ENCODE results near the gene SLC4A1.

SLC4A1 gene

GRCh38 chr17:44267818-44268490 is at the start of gene SLC4A1:
TSS of gene SLC4A1 (minus strand) at chr17:44268135. CDS start at chr17:44262866, 5,269 bp downstream.
- DNase-seq = no peak

- DNase-seq = no peak
These were observed 49.6 kb upstream of the SLC4A1 start for GRCh38 chr17:44317545-44317944.

- no peak for DNase-seq
These were observed 48.1 kb upstream of the SLC4A1 start for GRCh38 chr17:44315760-44316731.

- DNase-seq = peak; percentile 49
These were observed 47.1 kb upstream of the SLC4A1 start for GRCh38 chr17:44314869-44315661.

GRCh38 chr17:44314524-44314868 is 46.6 kb upstream of the SLC4A1 start:
- DNase-seq = no peak

GRCh38 chr17:44314031-44314430 is 46.1 kb upstream of the SLC4A1 start:
- no peak for DNase-seq

GRCh38 chr17:44312396-44313104 is 44.6 kb upstream of the SLC4A1 start:
- no peak for DNase-seq

GRCh38 chr17:44311562-44312181 is 43.7 kb upstream of the SLC4A1 start:
- DNase-seq = no peak

GRCh38 chr17:44310609-44311376 is 42.9 kb upstream of the SLC4A1 start:
- DNase-seq = no peak

- DNase-seq = no peak
These were observed 42.3 kb upstream of the SLC4A1 start for GRCh38 chr17:44310188-44310587.

GRCh38 chr17:44309472-44309871 is 41.5 kb upstream of the SLC4A1 start:
- DNase-seq = no peak

GRCh38 chr17:44308865-44309264 is 40.9 kb upstream of the SLC4A1 start:
- peak; percentile 24 for DNase-seq

- DNase-seq = peak; percentile 83
These were observed 40.4 kb upstream of the SLC4A1 start, which contains the start of gene RUNDC3A for GRCh38 chr17:44308320-44308818. TSS of gene RUNDC3A (plus strand) at chr17:44308601. CDS start at chr17:44308833, 232 bp downstream.

- DNase-seq = peak; percentile 74
These were observed 39.7 kb upstream of the SLC4A1 start for GRCh38 chr17:44307387-44308186.

- peak; percentile 43 for DNase-seq
These were observed 36.7 kb upstream of the SLC4A1 start for GRCh38 chr17:44304651-44305050.

- no peak for DNase-seq
These were observed 30.0 kb upstream of the SLC4A1 start for GRCh38 chr17:44297975-44298374.

- DNase-seq = no peak
These were observed 25.7 kb upstream of the SLC4A1 start for GRCh38 chr17:44293509-44294226.

- no peak for DNase-seq
These were observed 19.7 kb upstream of the SLC4A1 start for GRCh38 chr17:44287651-44288050.

GRCh38 chr17:44284024-44284400 is 16.1 kb upstream of the SLC4A1 start:
- no peak for DNase-seq

Measured in NCI-H510A treated with DMSO at 0.1 percent for 48 hours (cell line).